Measurements from ENCODE around the gene NOSTRIN. TPM values are rescaled to one million over a fixed set of nuclear protein-coding genes. Genes with fewer than 3 reads are reported as not detected.

NOSTRIN gene
- total RNA-seq, 1 experiment from 2014 or later: 9.8 TPM

- H3K4me3 Mint-ChIP-seq (ENCODE audit: unreplicated experiment): no peak overlapping the region
- H3K36me3 Mint-ChIP-seq (ENCODE audit: insufficient read depth, unreplicated experiment): no peaks in the 10 kb centered on the region
- peaks cover 33% of the 10 kb centered on the region for H3K4me1 ChIP-seq
- H3K27me3 Mint-ChIP-seq (ENCODE audit: insufficient read depth, unreplicated experiment): no peaks in the 10 kb centered on the region
- DNase-seq: peak in 1 of 2 experiments; percentile 7
- intact Hi-C loops (cut with micrococcal nuclease; ENCODE audit: unreplicated experiment): no loop called here
- ChIA-PET POLR2A (no interaction called here), CTCF (interaction anchor here (0.7 kb wide), 1 partner anchor 28 kb away, joined by 3 read pairs; no protein-coding TSS in a partner anchor)
- H3K27ac Mint-ChIP-seq (ENCODE audit: unreplicated experiment): no peak overlapping the region
- no peaks in the 10 kb centered on the region for H3K36me3 ChIP-seq (ENCODE audit: control insufficient read depth, insufficient read depth, low read length)
- H3K4me3 ChIP-seq (ENCODE audit: low read depth, low read length): no peak overlapping the region
- H3K27me3 ChIP-seq (replicated peaks; ENCODE audit: control insufficient read depth, insufficient read depth, low read length): no peaks in the 10 kb centered on the region
- H3K9me3 ChIP-seq: no peaks in the 10 kb centered on the region
- TF ChIP-seq CTCF (IDR thresholded peaks at IDR 0.05; ENCODE audit: insufficient read depth in 1 of 2, low read depth in 1 of 2, low read length in 1 of 2, severe bottlenecking in 1 of 2, unreplicated experiment in 1 of 2): no peak
- no peaks in the 10 kb centered on the region for H3K9me3 Mint-ChIP-seq (ENCODE audit: unreplicated experiment)
- peaks cover 27% of the 10 kb centered on the region for H3K4me1 Mint-ChIP-seq (ENCODE audit: low read depth, unreplicated experiment)
- BruUV-seq (replicated peaks): no TSS peak
Observed at GRCh38 chr2:168798076-168798887, 4.2 kb upstream of the NOSTRIN start.

DNA sequence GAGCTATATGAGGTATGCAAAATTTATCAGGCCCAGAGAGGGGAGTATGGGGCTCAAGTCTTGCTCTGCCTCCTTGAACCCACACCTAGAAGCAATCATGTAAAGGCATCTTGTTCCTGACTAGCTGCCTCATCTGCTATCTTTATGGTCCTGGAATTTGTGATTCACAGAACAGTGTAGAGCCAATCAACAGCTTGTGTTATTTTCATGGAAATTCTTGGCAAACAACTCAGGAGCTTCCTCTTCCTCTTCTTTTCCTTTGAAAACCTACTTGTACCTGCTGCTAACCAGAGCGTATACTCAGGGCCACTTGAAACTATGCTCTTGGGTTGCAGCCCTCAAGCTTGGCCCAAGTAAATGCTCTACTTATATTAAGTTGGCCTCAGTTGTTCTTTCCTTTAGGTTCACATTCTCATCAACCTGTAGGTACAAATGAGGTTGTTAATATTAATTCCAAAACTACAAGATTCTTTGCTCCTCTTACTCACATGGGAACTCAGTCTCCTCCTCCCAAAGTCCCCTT, 3.5 kb upstream of the NOSTRIN start:
- peaks cover 33% of the 10 kb centered on the region for H3K4me1 Mint-ChIP-seq (ENCODE audit: low read depth, unreplicated experiment)
- no peak for DNase-seq
- no peak overlapping the region for H3K27ac Mint-ChIP-seq (ENCODE audit: unreplicated experiment)
- Histone ChIP-seq H3K9me3 (no peaks in the 10 kb centered on the region), H3K27me3 (replicated peaks; ENCODE audit: control insufficient read depth, insufficient read depth, low read length) (no peaks in the 10 kb centered on the region), H3K4me3 (ENCODE audit: low read depth, low read length) (no peak overlapping the region), H3K4me1 (peaks cover 39% of the 10 kb centered on the region), H3K36me3 (ENCODE audit: control insufficient read depth, insufficient read depth, low read length) (no peaks in the 10 kb centered on the region)
- POLR2A ChIA-PET: no interaction called here
- CTCF ChIA-PET: no interaction called here
- H3K27me3 Mint-ChIP-seq (ENCODE audit: insufficient read depth, unreplicated experiment): no peaks in the 10 kb centered on the region
- H3K9me3 Mint-ChIP-seq (ENCODE audit: unreplicated experiment): no peaks in the 10 kb centered on the region
- intact Hi-C loops (cut with micrococcal nuclease; ENCODE audit: unreplicated experiment): no loop called here
- no peak for TF ChIP-seq CTCF (IDR thresholded peaks at IDR 0.05; ENCODE audit: insufficient read depth in 1 of 2, low read depth in 1 of 2, low read length in 1 of 2, severe bottlenecking in 1 of 2, unreplicated experiment in 1 of 2)
- H3K4me3 Mint-ChIP-seq (ENCODE audit: unreplicated experiment): no peak overlapping the region
- H3K36me3 Mint-ChIP-seq (ENCODE audit: insufficient read depth, unreplicated experiment): no peaks in the 10 kb centered on the region
- no TSS peak for BruUV-seq (replicated peaks)

- Histone ChIP-seq H3K9me3 (no peaks in the 10 kb centered on the region), H3K4me1 (peaks cover 45% of the 10 kb centered on the region), H3K27me3 (replicated peaks; ENCODE audit: control insufficient read depth, insufficient read depth, low read length) (no peaks in the 10 kb centered on the region), H3K36me3 (ENCODE audit: control insufficient read depth, insufficient read depth, low read length) (no peaks in the 10 kb centered on the region), H3K4me3 (ENCODE audit: low read depth, low read length) (no peak overlapping the region)
- no TSS peak for BruUV-seq (replicated peaks)
- no peaks in the 10 kb centered on the region for H3K36me3 Mint-ChIP-seq (ENCODE audit: insufficient read depth, unreplicated experiment)
- no peak for TF ChIP-seq CTCF (IDR thresholded peaks at IDR 0.05; ENCODE audit: insufficient read depth in 1 of 2, low read depth in 1 of 2, low read length in 1 of 2, severe bottlenecking in 1 of 2, unreplicated experiment in 1 of 2)
- no peak overlapping the region for H3K4me3 Mint-ChIP-seq (ENCODE audit: unreplicated experiment)
- intact Hi-C loops (cut with micrococcal nuclease; ENCODE audit: unreplicated experiment): no loop called here
- H3K27me3 Mint-ChIP-seq (ENCODE audit: insufficient read depth, unreplicated experiment): no peaks in the 10 kb centered on the region
- H3K27ac Mint-ChIP-seq (ENCODE audit: unreplicated experiment): peak overlapping the region; percentile 96
- ChIA-PET POLR2A (no interaction called here), CTCF (interaction anchor here (0.7 to 1.7 kb wide), 2 partner anchors 27 to 95 kb away, joined by 3 to 6 read pairs; no protein-coding TSS in a partner anchor)
- H3K4me1 Mint-ChIP-seq (ENCODE audit: low read depth, unreplicated experiment): peaks cover 35% of the 10 kb centered on the region
- DNase-seq: peak in 1 of 2 experiments; percentile 5
- H3K9me3 Mint-ChIP-seq (ENCODE audit: unreplicated experiment): no peaks in the 10 kb centered on the region
Observed at GRCh38 chr2:168801471-168801870, 966 bp upstream of the NOSTRIN start.
